ENCODE data around the gene KLHL13. TPM values are rescaled to one million over a fixed set of nuclear protein-coding genes. Genes with fewer than 3 reads are reported as not detected.

Gene KLHL13
- total RNA-seq, 4 donors from 2014 or later: 19.7 to 155 (median 40.2) TPM

GRCh38 chrX:117854806-117855205 lies 261.8 kb downstream of the KLHL13 start:
- DNase-seq: no peak
- Histone ChIP-seq H3K27ac (no peak overlapping the region), H3K27me3 (no peaks in the 10 kb centered on the region), H3K4me1 (no peaks in the 10 kb centered on the region), H3K9me3 (no peaks in the 10 kb centered on the region), H3K4me3 (no peak overlapping the region), H3K36me3 (no peaks in the 10 kb centered on the region)
- TF ChIP-seq CTCF (IDR thresholded peaks at IDR 0.05): no peak
- TF ChIP-seq POLR2A (IDR thresholded peaks at IDR 0.05): no peak
- intact Hi-C loops (cut with DNase I; ENCODE audit: low total_unique reads): no loop called here

GRCh38 chrX:117851025-117851424 lies 265.6 kb downstream of the KLHL13 start:
- Histone ChIP-seq H3K4me1 (no peaks in the 10 kb centered on the region), H3K27me3 (no peaks in the 10 kb centered on the region), H3K27ac (no peak overlapping the region), H3K4me3 (no peak overlapping the region), H3K36me3 (no peaks in the 10 kb centered on the region), H3K9me3 (no peaks in the 10 kb centered on the region)
- no peak for DNase-seq
- TF ChIP-seq CTCF (IDR thresholded peaks at IDR 0.05) (no peak), POLR2A (IDR thresholded peaks at IDR 0.05) (no peak)
- intact Hi-C loops (cut with DNase I; ENCODE audit: low total_unique reads): no loop called here

Small RNA genes lying within 50 kb of the gene (small RNA-seq; reads per million reads assigned to genes)
- not detected for gene RF00019
- gene TUBB4BP3: not detected

Other genes starting within 250 kb of the KLHL13 start
- 10 to 100 TPM; 11.5 to 26.4 (median 18.4) TPM for gene WDR44, start 229.3 kb upstream of the KLHL13 start, total RNA-seq

All from uterus (tissue), 4 donors.